ENCODE data around the gene TIAM2.
"Not testable (repeated sequence)": the region's sequence is repeated elsewhere in the genome, so short reads cannot be mapped to it uniquely, and the experiment has no call there.

Gene TIAM2

GRCh38 chr6:154989448-154989847, 5.7 kb upstream of the TIAM2 start:
- FAIRE-seq (no peak), DNase-seq (ENCODE audit: low spot score) (no peak)

- DNase-seq (ENCODE audit: low spot score) (no peak), FAIRE-seq (no peak)
Observed at GRCh38 chr6:154991207-154991606, 3.9 kb upstream of the TIAM2 start.

GRCh38 chr6:154993026-154993425, 2.1 kb upstream of the TIAM2 start:
- DNase-seq (ENCODE audit: low spot score) (no peak), FAIRE-seq (no peak)

- DNase-seq (ENCODE audit: low spot score) (no peak), FAIRE-seq (no peak)
Observed at GRCh38 chr6:154993710-154994109, 1.4 kb upstream of the TIAM2 start.

- DNase-seq (ENCODE audit: low spot score) (no peak), FAIRE-seq (no peak)
Observed at GRCh38 chr6:154994836-154995253, 270 bp upstream of the TIAM2 start.

- DNase-seq (ENCODE audit: low spot score) (no peak), FAIRE-seq (no peak)
Observed at GRCh38 chr6:154996016-154996590, 988 bp downstream of the TIAM2 start.

GRCh38 chr6:154996841-154997311, 1.8 kb downstream of the TIAM2 start:
- no peak for FAIRE-seq

GRCh38 chr6:154998855-154999254, 3.7 kb downstream of the TIAM2 start:
- FAIRE-seq (no peak), DNase-seq (ENCODE audit: low spot score) (no peak)

More at GRCh38 chr6:154996841-154997311, 1.8 kb downstream of the TIAM2 start:
- DNase-seq (ENCODE audit: low spot score): no peak

- DNase-seq (ENCODE audit: low spot score) (no peak), FAIRE-seq (no peak)
Observed at GRCh38 chr6:155001482-155001881, 6.4 kb downstream of the TIAM2 start.

- DNase-seq (ENCODE audit: low spot score) (no peak), FAIRE-seq (no peak)
Observed at GRCh38 chr6:155001934-155002333, 6.8 kb downstream of the TIAM2 start.

- FAIRE-seq (no peak), DNase-seq (ENCODE audit: low spot score) (no peak)
Observed at GRCh38 chr6:155003476-155003875, 8.4 kb downstream of the TIAM2 start.

- DNase-seq (ENCODE audit: low spot score) (no peak), FAIRE-seq (no peak)
Observed at GRCh38 chr6:155004017-155004416, 8.9 kb downstream of the TIAM2 start.

- no peak for DNase-seq (ENCODE audit: low spot score)
- no peak for FAIRE-seq
Observed at GRCh38 chr6:155004576-155005372, 9.7 kb downstream of the TIAM2 start.

- DNase-seq (ENCODE audit: low spot score) (no peak), FAIRE-seq (no peak)
Observed at GRCh38 chr6:155008625-155009024, 13.5 kb downstream of the TIAM2 start.

GRCh38 chr6:155010940-155011339, 15.8 kb downstream of the TIAM2 start:
- no peak for FAIRE-seq

GRCh38 chr6:155011809-155012291, 16.7 kb downstream of the TIAM2 start:
- FAIRE-seq: no peak
- DNase-seq (ENCODE audit: low spot score): no peak

More at GRCh38 chr6:155010940-155011339, 15.8 kb downstream of the TIAM2 start:
- DNase-seq (ENCODE audit: low spot score): no peak

- FAIRE-seq: no peak
- no peak for DNase-seq (ENCODE audit: low spot score)
Observed at GRCh38 chr6:155013457-155013876, 18.4 kb downstream of the TIAM2 start.

GRCh38 chr6:155014137-155014536, 19.0 kb downstream of the TIAM2 start:
- no peak for DNase-seq (ENCODE audit: low spot score)

GRCh38 chr6:155014670-155015300, 19.7 kb downstream of the TIAM2 start:
- FAIRE-seq: no peak
- DNase-seq (ENCODE audit: low spot score): no peak

More at GRCh38 chr6:155014137-155014536, 19.0 kb downstream of the TIAM2 start:
- FAIRE-seq: no peak

- FAIRE-seq; DNase-seq (ENCODE audit: low spot score): not testable (repeated sequence)
Observed at GRCh38 chr6:155018415-155018814, 23.3 kb downstream of the TIAM2 start.

GRCh38 chr6:155021680-155022079, 26.6 kb downstream of the TIAM2 start:
- FAIRE-seq: no peak
- DNase-seq (ENCODE audit: low spot score): no peak

GRCh38 chr6:155022721-155023120, 27.6 kb downstream of the TIAM2 start:
- no peak for FAIRE-seq
- DNase-seq (ENCODE audit: low spot score): no peak

All from urothelium cell line (cell line).